Measurements from ENCODE around the gene RPH3AL.
"Not testable (repeated sequence)": the region's sequence is repeated elsewhere in the genome, so short reads cannot be mapped to it uniquely, and the experiment has no call there.

The RPH3AL gene

GRCh38 chr17:177762-178161, 174.8 kb downstream of the RPH3AL start:
- no peak for TF ChIP-seq CTCF (IDR thresholded peaks at IDR 0.05; ENCODE audit: borderline replicate concordance, insufficient read depth, low read depth, low read length)
- H3K4me3 ChIP-seq (ENCODE audit: low read depth, low read length): no peak overlapping the region

GRCh38 chr17:177155-177554, 175.5 kb downstream of the RPH3AL start:
- no peak for TF ChIP-seq CTCF (IDR thresholded peaks at IDR 0.05; ENCODE audit: borderline replicate concordance, insufficient read depth, low read depth, low read length)

GRCh38 chr17:173166-173911, 179.3 kb downstream of the RPH3AL start:
- TF ChIP-seq CTCF (IDR thresholded peaks at IDR 0.05; ENCODE audit: borderline replicate concordance, insufficient read depth, low read depth, low read length): no peak

More at GRCh38 chr17:177155-177554, 175.5 kb downstream of the RPH3AL start:
- no peak overlapping the region for H3K4me3 ChIP-seq (ENCODE audit: low read depth, low read length)

DNA sequence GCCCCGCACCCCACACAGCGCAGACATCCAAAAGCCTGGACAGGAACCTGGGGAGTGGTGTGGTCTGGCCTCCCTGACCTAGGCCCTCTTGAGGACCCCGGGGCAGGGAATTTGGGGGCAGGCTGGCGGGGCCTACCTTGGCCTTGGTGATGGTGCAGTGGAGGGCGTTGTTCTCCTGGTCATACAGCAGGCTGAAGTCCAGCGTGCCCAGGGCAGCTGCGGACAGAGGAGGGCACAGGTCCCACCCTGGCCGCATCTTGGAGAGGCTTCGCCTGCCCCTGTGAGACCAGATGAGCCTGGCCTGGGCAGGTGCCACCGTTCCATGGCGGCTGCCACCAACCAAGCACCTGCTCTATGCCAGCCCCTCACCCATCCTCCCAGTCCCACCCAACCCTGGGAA, 180.2 kb downstream of the RPH3AL start:
- no peak for TF ChIP-seq CTCF (IDR thresholded peaks at IDR 0.05; ENCODE audit: borderline replicate concordance, insufficient read depth, low read depth, low read length)
- no peak overlapping the region for H3K4me3 ChIP-seq (ENCODE audit: low read depth, low read length)

More at GRCh38 chr17:173166-173911, 179.3 kb downstream of the RPH3AL start:
- no peak overlapping the region for H3K4me3 ChIP-seq (ENCODE audit: low read depth, low read length)

GRCh38 chr17:171871-172270, 180.7 kb downstream of the RPH3AL start:
- H3K4me3 ChIP-seq (ENCODE audit: low read depth, low read length): no peak overlapping the region
- no peak for TF ChIP-seq CTCF (IDR thresholded peaks at IDR 0.05; ENCODE audit: borderline replicate concordance, insufficient read depth, low read depth, low read length)

GRCh38 chr17:170130-170670, 182.4 kb downstream of the RPH3AL start:
- no peak overlapping the region for H3K4me3 ChIP-seq (ENCODE audit: low read depth, low read length)
- TF ChIP-seq CTCF (IDR thresholded peaks at IDR 0.05; ENCODE audit: borderline replicate concordance, insufficient read depth, low read depth, low read length): no peak

- not testable (repeated sequence) for H3K4me3 ChIP-seq (ENCODE audit: low read depth, low read length)
Measured at GRCh38 chr17:168614-169013, 184.0 kb downstream of the RPH3AL start.
